ENCODE results near the gene TENM3.
"Not testable (repeated sequence)": the region's sequence is repeated elsewhere in the genome, so short reads cannot be mapped to it uniquely, and the experiment has no call there.

Gene TENM3

GRCh38 chr4:182243204-182243603 lies at the start of gene TENM3:
TSS of gene TENM3 (plus strand) at chr4:182243402. CDS start at chr4:182324021, 80,619 bp downstream.
- not testable (repeated sequence) for DNase-seq

- DNase-seq = no peak
Measured at GRCh38 chr4:182194091-182194824, 48.9 kb upstream of the TENM3 start.

GRCh38 chr4:182197611-182198010 lies 45.6 kb upstream of the TENM3 start:
- no peak for DNase-seq

GRCh38 chr4:182201871-182202270 lies 41.3 kb upstream of the TENM3 start:
- DNase-seq = no peak

GRCh38 chr4:182202650-182203049 lies 40.6 kb upstream of the TENM3 start:
- no peak for DNase-seq

- no peak for DNase-seq
Measured at GRCh38 chr4:182203872-182204411, 39.3 kb upstream of the TENM3 start.

GRCh38 chr4:182205306-182205705 lies 37.9 kb upstream of the TENM3 start:
- no peak for DNase-seq

- no peak for DNase-seq
Measured at GRCh38 chr4:182206266-182206665, 36.9 kb upstream of the TENM3 start.

- DNase-seq = no peak
Measured at GRCh38 chr4:182206916-182207315, 36.3 kb upstream of the TENM3 start.

- DNase-seq = no peak
Measured at GRCh38 chr4:182207830-182208396, 35.3 kb upstream of the TENM3 start.

GRCh38 chr4:182208526-182209050 lies 34.6 kb upstream of the TENM3 start:
- no peak for DNase-seq

- DNase-seq = peak; percentile 49
Measured at GRCh38 chr4:182212211-182212761, 30.9 kb upstream of the TENM3 start.

GRCh38 chr4:182213004-182213403 lies 30.2 kb upstream of the TENM3 start:
- no peak for DNase-seq

- no peak for DNase-seq
Measured at GRCh38 chr4:182215148-182215547, 28.1 kb upstream of the TENM3 start.

- DNase-seq = no peak
Measured at GRCh38 chr4:182216005-182216404, 27.2 kb upstream of the TENM3 start.

GRCh38 chr4:182219411-182220056 lies 23.7 kb upstream of the TENM3 start:
- no peak for DNase-seq

- no peak for DNase-seq
Measured at GRCh38 chr4:182221987-182222386, 21.2 kb upstream of the TENM3 start.

- DNase-seq = no peak
Measured at GRCh38 chr4:182222766-182223165, 20.4 kb upstream of the TENM3 start.

GRCh38 chr4:182223708-182224107 lies 19.5 kb upstream of the TENM3 start:
- no peak for DNase-seq

GRCh38 chr4:182224192-182224850 lies 18.9 kb upstream of the TENM3 start:
- no peak for DNase-seq

GRCh38 chr4:182225257-182225852 lies 17.8 kb upstream of the TENM3 start:
- DNase-seq = peak; percentile 84

- no peak for DNase-seq
Measured at GRCh38 chr4:182227611-182228010, 15.6 kb upstream of the TENM3 start.
